ENCODE results near the gene CRIP2. TPM values are rescaled to one million over a fixed set of nuclear protein-coding genes. Genes with fewer than 3 reads are reported as not detected.

Gene CRIP2
- polyA plus RNA-seq, 1 donor (not counting 4 experiments of a cell fraction or from before 2014, with no cell fraction given): 4.8 TPM

DNA sequence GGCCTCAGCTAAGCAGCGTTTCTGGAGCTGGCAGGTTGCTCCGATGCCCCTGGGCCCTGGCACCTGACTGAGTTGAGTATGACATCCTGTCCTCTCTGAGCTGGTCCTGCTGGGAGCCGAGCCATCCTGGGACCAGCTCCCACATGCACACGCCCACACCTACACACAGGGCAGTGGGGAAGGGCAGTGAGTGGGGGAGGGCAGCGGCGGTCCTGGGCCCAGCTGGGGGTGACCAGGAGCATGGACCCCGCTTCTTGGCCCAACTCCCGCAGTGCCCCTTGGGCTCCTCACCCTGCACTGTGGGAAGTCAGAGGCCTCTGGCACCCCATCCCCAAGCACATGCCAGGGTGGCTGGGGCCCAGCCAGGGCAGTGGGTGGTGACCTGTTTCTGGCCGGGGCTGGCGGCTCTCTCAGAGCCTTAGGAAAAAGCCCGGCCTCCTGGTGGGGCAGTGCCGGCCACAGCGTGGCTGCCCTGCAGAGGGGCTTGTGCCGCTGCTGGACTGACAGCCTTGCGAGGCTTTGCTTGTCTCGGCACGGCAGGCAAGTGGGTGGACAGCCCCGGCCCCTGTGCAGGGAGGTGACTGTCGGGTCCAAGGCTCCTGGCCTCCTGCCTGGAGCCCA is 5.9 kb upstream of the CRIP2 start:
- no peak overlapping the region for H3K9ac ChIP-seq (ENCODE audit: control insufficient read depth, extremely low read depth, insufficient read depth, low read length)
- no peak overlapping the region for H3K27ac ChIP-seq (ENCODE audit: control insufficient read depth, insufficient read depth, low read length)
- TF ChIP-seq, protein P1, sequence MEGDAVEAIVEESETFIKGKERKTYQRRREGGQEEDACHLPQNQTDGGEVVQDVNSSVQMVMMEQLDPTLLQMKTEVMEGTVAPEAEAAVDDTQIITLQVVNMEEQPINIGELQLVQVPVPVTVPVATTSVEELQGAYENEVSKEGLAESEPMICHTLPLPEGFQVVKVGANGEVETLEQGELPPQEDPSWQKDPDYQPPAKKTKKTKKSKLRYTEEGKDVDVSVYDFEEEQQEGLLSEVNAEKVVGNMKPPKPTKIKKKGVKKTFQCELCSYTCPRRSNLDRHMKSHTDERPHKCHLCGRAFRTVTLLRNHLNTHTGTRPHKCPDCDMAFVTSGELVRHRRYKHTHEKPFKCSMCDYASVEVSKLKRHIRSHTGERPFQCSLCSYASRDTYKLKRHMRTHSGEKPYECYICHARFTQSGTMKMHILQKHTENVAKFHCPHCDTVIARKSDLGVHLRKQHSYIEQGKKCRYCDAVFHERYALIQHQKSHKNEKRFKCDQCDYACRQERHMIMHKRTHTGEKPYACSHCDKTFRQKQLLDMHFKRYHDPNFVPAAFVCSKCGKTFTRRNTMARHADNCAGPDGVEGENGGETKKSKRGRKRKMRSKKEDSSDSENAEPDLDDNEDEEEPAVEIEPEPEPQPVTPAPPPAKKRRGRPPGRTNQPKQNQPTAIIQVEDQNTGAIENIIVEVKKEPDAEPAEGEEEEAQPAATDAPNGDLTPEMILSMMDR (optimal IDR thresholded peaks at IDR 0.05 in 1 of 3, IDR thresholded peaks at IDR 0.05 in 1 of 3, conservative IDR thresholded peaks at IDR 0.05 in 1 of 3; ENCODE audit: extremely low read depth in 1 of 3, insufficient read depth in 2 of 3, low read length in 3 of 3): no peak
- TF ChIP-seq EZH2 (IDR thresholded peaks at IDR 0.05; ENCODE audit: low read length): no peak
- H3K79me2 ChIP-seq (ENCODE audit: control insufficient read depth, insufficient read depth, low read length): no peaks in the 10 kb centered on the region
- no peak for FAIRE-seq
- no peaks in the 10 kb centered on the region for H3K9me3 ChIP-seq (ENCODE audit: control insufficient read depth, low read depth, low read length)
- dilution Hi-C loops (cut with MboI; ENCODE audit: extremely low pct_ligation_motif_present, low sequenced_read_pairs): no loop called here
- no peak overlapping the region for H3K4me2 ChIP-seq (ENCODE audit: control insufficient read depth, extremely low read depth, insufficient read depth, low read depth, low read length)
- no peak overlapping the region for H2AFZ ChIP-seq (ENCODE audit: control insufficient read depth, low read length)
- no peaks in the 10 kb centered on the region for H3K9me1 ChIP-seq (ENCODE audit: control insufficient read depth, extremely low read depth, insufficient read depth, low read length)
- H4K20me1 ChIP-seq (ENCODE audit: control insufficient read depth, extremely low read depth, insufficient read depth, low read length): peaks cover 4% of the 10 kb centered on the region
- peaks cover 0 to 21% of the 10 kb centered on the region in 2 experiments for H3K36me3 ChIP-seq (ENCODE audit: control insufficient read depth in 2 of 2, extremely low read depth in 1 of 2, insufficient read depth in 2 of 2, low read length in 2 of 2)
- no peak overlapping the region for H3K4me3 ChIP-seq (ENCODE audit: control insufficient read depth in 2 of 3, extremely low read depth in 1 of 3, insufficient read depth in 2 of 3, low read depth in 1 of 3, low read length in 3 of 3)
- no peak for DNase-seq (ENCODE audit: low read depth, low spot score)
- no peaks in the 10 kb centered on the region for H3K27me3 ChIP-seq (ENCODE audit: control insufficient read depth, extremely low read depth, insufficient read depth, low read length)
- peaks cover 8% of the 10 kb centered on the region for H3K4me1 ChIP-seq (ENCODE audit: control insufficient read depth, extremely low read depth, insufficient read depth, low read length)

DNA sequence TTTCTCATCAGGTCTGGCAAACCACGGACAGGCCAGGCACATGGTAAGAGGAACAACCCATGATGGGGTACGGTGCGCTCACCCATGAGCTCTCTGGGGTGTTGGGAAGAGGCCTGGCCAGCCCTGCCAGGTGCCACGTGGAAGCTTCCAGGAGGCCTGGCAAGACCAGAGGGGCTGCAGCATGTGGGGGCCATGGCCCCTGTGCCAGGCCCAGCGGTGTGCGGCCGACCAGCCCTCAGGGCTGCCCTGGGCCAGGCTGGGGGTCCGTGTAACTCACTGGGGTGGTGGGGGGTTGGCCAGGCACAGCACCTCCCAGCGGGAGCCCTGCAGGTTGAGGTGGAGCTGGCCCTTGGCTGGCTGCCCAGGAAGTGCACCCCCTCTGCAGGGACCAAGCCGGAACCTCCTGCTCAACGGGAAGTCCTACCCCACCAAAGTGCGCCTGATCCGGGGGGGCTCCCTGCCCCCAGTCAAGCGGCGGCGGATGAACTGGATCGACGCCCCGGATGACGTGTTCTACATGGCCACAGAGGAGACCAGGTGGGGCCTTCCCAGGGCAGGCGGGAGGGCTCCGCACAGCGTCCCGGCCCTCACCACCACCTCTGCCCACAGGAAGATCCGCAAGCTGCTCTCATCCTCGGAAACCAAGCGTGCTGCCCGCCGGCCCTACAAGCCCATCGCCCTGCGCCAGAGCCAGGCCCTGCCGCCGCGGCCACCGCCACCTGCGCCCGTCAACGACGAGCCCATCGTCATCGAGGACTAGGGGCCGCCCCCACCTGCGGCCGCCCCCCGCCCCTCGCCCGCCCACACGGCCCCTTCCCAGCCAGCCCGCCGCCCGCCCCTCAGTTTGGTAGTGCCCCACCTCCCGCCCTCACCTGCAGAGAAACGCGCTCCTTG is 4.9 kb upstream of the CRIP2 start:
- dilution Hi-C loops (cut with MboI; ENCODE audit: extremely low pct_ligation_motif_present, low sequenced_read_pairs): no loop called here
- H3K27ac ChIP-seq (ENCODE audit: control insufficient read depth, insufficient read depth, low read length): no peak overlapping the region
- TF ChIP-seq EZH2 (IDR thresholded peaks at IDR 0.05; ENCODE audit: low read length): no peak
- TF ChIP-seq, protein P1 (optimal IDR thresholded peaks at IDR 0.05 in 1 of 3, IDR thresholded peaks at IDR 0.05 in 1 of 3, conservative IDR thresholded peaks at IDR 0.05 in 1 of 3; ENCODE audit: extremely low read depth in 1 of 3, insufficient read depth in 2 of 3, low read length in 3 of 3): no peak
- FAIRE-seq: no peak
- no peaks in the 10 kb centered on the region for H3K9me3 ChIP-seq (ENCODE audit: control insufficient read depth, low read depth, low read length)
- no peak overlapping the region for H3K9ac ChIP-seq (ENCODE audit: control insufficient read depth, extremely low read depth, insufficient read depth, low read length)
- H3K4me2 ChIP-seq (ENCODE audit: control insufficient read depth, extremely low read depth, insufficient read depth, low read depth, low read length): no peak overlapping the region
- no peak for DNase-seq (ENCODE audit: low read depth, low spot score)
- H3K9me1 ChIP-seq (ENCODE audit: control insufficient read depth, extremely low read depth, insufficient read depth, low read length): no peaks in the 10 kb centered on the region
- H3K79me2 ChIP-seq (ENCODE audit: control insufficient read depth, insufficient read depth, low read length): no peaks in the 10 kb centered on the region
- H3K4me3 ChIP-seq (ENCODE audit: control insufficient read depth in 2 of 3, extremely low read depth in 1 of 3, insufficient read depth in 2 of 3, low read depth in 1 of 3, low read length in 3 of 3): no peak overlapping the region
- peaks cover 0 to 17% of the 10 kb centered on the region in 2 experiments for H3K36me3 ChIP-seq (ENCODE audit: control insufficient read depth in 2 of 2, extremely low read depth in 1 of 2, insufficient read depth in 2 of 2, low read length in 2 of 2)
- H3K27me3 ChIP-seq (ENCODE audit: control insufficient read depth, extremely low read depth, insufficient read depth, low read length): no peaks in the 10 kb centered on the region
- H4K20me1 ChIP-seq (ENCODE audit: control insufficient read depth, extremely low read depth, insufficient read depth, low read length): peaks cover 4% of the 10 kb centered on the region
- no peak overlapping the region for H2AFZ ChIP-seq (ENCODE audit: control insufficient read depth, low read length)
- H3K4me1 ChIP-seq (ENCODE audit: control insufficient read depth, extremely low read depth, insufficient read depth, low read length): peaks cover 8% of the 10 kb centered on the region

Data from keratinocyte (primary cell).